ENCODE results near the gene SUPT4H1.

Gene SUPT4H1

GRCh38 chr17:58339755-58340404 is 12.1 kb downstream of the SUPT4H1 start:
- Mint-ChIP-seq H3K36me3 (peaks cover 13% of the 10 kb centered on the region), H3K4me1 (peaks cover 75% of the 10 kb centered on the region), H3K27me3 (no peaks in the 10 kb centered on the region), H3K4me3 (peak overlapping the region; percentile 89), H3K9me3 (no peaks in the 10 kb centered on the region), H3K27ac (peak overlapping the region; percentile 98)

- Mint-ChIP-seq H3K27ac (peak overlapping the region; percentile 98), H3K27me3 (no peaks in the 10 kb centered on the region), H3K4me1 (peaks cover 74% of the 10 kb centered on the region), H3K4me3 (peak overlapping the region; percentile 89), H3K36me3 (peaks cover 13% of the 10 kb centered on the region), H3K9me3 (no peaks in the 10 kb centered on the region)
Measured at GRCh38 chr17:58338841-58339754, 12.9 kb downstream of the SUPT4H1 start.

GRCh38 chr17:58338454-58338840 is 13.6 kb downstream of the SUPT4H1 start:
- Mint-ChIP-seq H3K4me1 (peaks cover 71% of the 10 kb centered on the region), H3K4me3 (peak overlapping the region; percentile 89), H3K9me3 (no peaks in the 10 kb centered on the region), H3K27me3 (no peaks in the 10 kb centered on the region), H3K36me3 (peaks cover 13% of the 10 kb centered on the region), H3K27ac (peak overlapping the region; percentile 98)

GRCh38 chr17:58337600-58338453 is 14.2 kb downstream of the SUPT4H1 start:
- H3K27ac Mint-ChIP-seq, result peak overlapping the region; percentile 98
- peaks cover 11% of the 10 kb centered on the region for H3K36me3 Mint-ChIP-seq
- peaks cover 65% of the 10 kb centered on the region for H3K4me1 Mint-ChIP-seq
- no peaks in the 10 kb centered on the region for H3K9me3 Mint-ChIP-seq
- peak overlapping the region; percentile 89 for H3K4me3 Mint-ChIP-seq
- no peaks in the 10 kb centered on the region for H3K27me3 Mint-ChIP-seq

GRCh38 chr17:58337210-58337599 is 14.8 kb downstream of the SUPT4H1 start:
- Mint-ChIP-seq H3K9me3 (no peaks in the 10 kb centered on the region), H3K27me3 (no peaks in the 10 kb centered on the region), H3K27ac (peak overlapping the region; percentile 98), H3K36me3 (peaks cover 12% of the 10 kb centered on the region), H3K4me3 (peak overlapping the region; percentile 89), H3K4me1 (peaks cover 58% of the 10 kb centered on the region)

- Mint-ChIP-seq H3K9me3 (no peaks in the 10 kb centered on the region), H3K36me3 (peaks cover 15% of the 10 kb centered on the region), H3K27ac (peak overlapping the region; percentile 98), H3K27me3 (no peaks in the 10 kb centered on the region), H3K4me3 (peak overlapping the region; percentile 89), H3K4me1 (peaks cover 53% of the 10 kb centered on the region)
Measured at GRCh38 chr17:58336456-58337209, 15.4 kb downstream of the SUPT4H1 start.

GRCh38 chr17:58335779-58336455 is 16.1 kb downstream of the SUPT4H1 start:
- Mint-ChIP-seq H3K36me3 (peaks cover 22% of the 10 kb centered on the region), H3K27ac (peak overlapping the region; percentile 98), H3K4me3 (peak overlapping the region; percentile 89), H3K4me1 (peaks cover 47% of the 10 kb centered on the region), H3K9me3 (no peaks in the 10 kb centered on the region), H3K27me3 (no peaks in the 10 kb centered on the region)

- no peaks in the 10 kb centered on the region for H3K9me3 Mint-ChIP-seq
Measured at GRCh38 chr17:58335061-58335731, 16.8 kb downstream of the SUPT4H1 start.

GRCh38 chr17:58334661-58335060 is 17.3 kb downstream of the SUPT4H1 start:
- no peaks in the 10 kb centered on the region for H3K9me3 Mint-ChIP-seq
- peak overlapping the region; percentile 98 for H3K27ac Mint-ChIP-seq
- H3K4me3 Mint-ChIP-seq, result peak overlapping the region; percentile 89
- H3K36me3 Mint-ChIP-seq, result peaks cover 23% of the 10 kb centered on the region
- H3K27me3 Mint-ChIP-seq, result no peaks in the 10 kb centered on the region
- H3K4me1 Mint-ChIP-seq, result peaks cover 37% of the 10 kb centered on the region

More at GRCh38 chr17:58335061-58335731, 16.8 kb downstream of the SUPT4H1 start:
- H3K36me3 Mint-ChIP-seq, result peaks cover 25% of the 10 kb centered on the region
- H3K4me3 Mint-ChIP-seq, result peak overlapping the region; percentile 89
- H3K27me3 Mint-ChIP-seq, result no peaks in the 10 kb centered on the region
- peak overlapping the region; percentile 98 for H3K27ac Mint-ChIP-seq
- H3K4me1 Mint-ChIP-seq, result peaks cover 40% of the 10 kb centered on the region

GRCh38 chr17:58334256-58334655 is 17.7 kb downstream of the SUPT4H1 start:
- Mint-ChIP-seq H3K36me3 (peaks cover 22% of the 10 kb centered on the region), H3K9me3 (no peaks in the 10 kb centered on the region), H3K4me1 (peaks cover 39% of the 10 kb centered on the region), H3K4me3 (peak overlapping the region; percentile 89), H3K27ac (peak overlapping the region; percentile 98), H3K27me3 (no peaks in the 10 kb centered on the region)

- Mint-ChIP-seq H3K4me1 (peaks cover 44% of the 10 kb centered on the region), H3K4me3 (peak overlapping the region; percentile 89), H3K27ac (peak overlapping the region; percentile 98), H3K36me3 (peaks cover 23% of the 10 kb centered on the region), H3K27me3 (no peaks in the 10 kb centered on the region), H3K9me3 (no peaks in the 10 kb centered on the region)
Measured at GRCh38 chr17:58333736-58334207, 18.2 kb downstream of the SUPT4H1 start.

- H3K4me3 Mint-ChIP-seq, result peak overlapping the region; percentile 89
- no peaks in the 10 kb centered on the region for H3K27me3 Mint-ChIP-seq
- peaks cover 23% of the 10 kb centered on the region for H3K36me3 Mint-ChIP-seq
- peak overlapping the region; percentile 89 for H3K27ac Mint-ChIP-seq
- H3K9me3 Mint-ChIP-seq, result no peaks in the 10 kb centered on the region
- H3K4me1 Mint-ChIP-seq, result peaks cover 42% of the 10 kb centered on the region
Measured at GRCh38 chr17:58332778-58333735, 18.9 kb downstream of the SUPT4H1 start.
